DND-41 (cell line): ENCODE measurements around the gene PXT1.
"Not testable (repeated sequence)": the region's sequence is repeated elsewhere in the genome, so short reads cannot be mapped to it uniquely, and the experiment has no call there.

Experiments used
- ATAC-seq: fragments of 200-7000 bp; cut with Tn5 transposase; 3 replicates; pipeline ENCODE4 v1.9.1; 2021; ENCODE audit warnings: low read depth; ENCODE audit not compliant: insufficient read depth
- DNase-seq: peaks from one replicate; pipeline ENCODE4 v3.0.0-alpha.2; 2020
- H2AFZ ChIP-seq: 2 replicates; pipeline ENCODE4 v1.6.0; 2012; ENCODE audit warnings: low read depth, low read length
- H3K27ac ChIP-seq: 2 replicates; pipeline ENCODE4 v1.5.1; 2012; ENCODE audit warnings: low read length, inconsistent platforms
- H3K27me3 ChIP-seq: fragments of 200-600 bp; sonication (generic); 2 replicates; pipeline ENCODE4 v1.6.0; 2012; ENCODE audit warnings: low read length, mild to moderate bottlenecking, inconsistent platforms; ENCODE audit not compliant: insufficient read depth, poor library complexity
- H3K36me3 ChIP-seq: 2 replicates; pipeline ENCODE4 v1.5.1; 2012; ENCODE audit warnings: low read length, inconsistent platforms; ENCODE audit not compliant: insufficient read depth
- H3K4me1 ChIP-seq: 2 replicates; pipeline ENCODE4 v1.5.1; 2012; ENCODE audit warnings: mild to moderate bottlenecking, low read length; ENCODE audit not compliant: insufficient read depth
- H3K4me2 ChIP-seq: 2 replicates; pipeline ENCODE4 v1.6.0; 2012; ENCODE audit warnings: mild to moderate bottlenecking, moderate library complexity, low read length, inconsistent platforms; ENCODE audit not compliant: insufficient read depth
- H3K4me3 ChIP-seq, 2 experiments: fragments of 200-600 bp in 1 of 2; shearing (Covaris generic) in 1 of 2; 2 replicates each; pipeline ENCODE4 v1.5.1; 2012 to 2016; ENCODE audit warnings: inconsistent platforms in 2 of 2, low read length in 2 of 2, mild to moderate bottlenecking in 2 of 2, low read depth in 1 of 2, moderate library complexity in 1 of 2
- H3K79me2 ChIP-seq: 2 replicates; pipeline ENCODE4 v1.6.0; 2012; ENCODE audit warnings: low read length, inconsistent platforms; ENCODE audit not compliant: insufficient read depth
- H3K9ac ChIP-seq: 2 replicates; pipeline ENCODE4 v1.6.0; 2012; ENCODE audit warnings: low read depth, mild to moderate bottlenecking, inconsistent platforms, low read length, moderate library complexity
- H3K9me3 ChIP-seq: 2 replicates; pipeline ENCODE4 v1.5.1; 2012; ENCODE audit warnings: low read length, moderate library complexity, mild to moderate bottlenecking, inconsistent platforms; ENCODE audit not compliant: insufficient read depth, severe bottlenecking
- H4K20me1 ChIP-seq: 2 replicates; pipeline ENCODE4 v1.6.0; 2012; ENCODE audit warnings: low read length; ENCODE audit not compliant: insufficient read depth
- EZH2 ChIP-seq: IDR thresholded peaks from 3 replicates; pipeline ENCODE4 v1.6.1; 2012; ENCODE audit warnings: borderline replicate concordance, low read depth, mild to moderate bottlenecking, moderate library complexity, low read length, inconsistent platforms; ENCODE audit not compliant: severe bottlenecking
- TF ChIP-seq, protein P1 (sequence below): IDR thresholded peaks from 2 replicates; pipeline ENCODE4 v1.5.1; 2012; ENCODE audit warnings: borderline replicate concordance, low read length, moderate library complexity, mild to moderate bottlenecking; ENCODE audit not compliant: poor library complexity, severe bottlenecking; ENCODE audit errors: extremely low read depth

Gene PXT1

GRCh38 chr6:36455486-36456027 lies 12.9 kb upstream of the PXT1 start:
- H3K9me3 ChIP-seq = no peaks in the 10 kb centered on the region
- no peak for TF ChIP-seq EZH2
- TF ChIP-seq, protein P1, sequence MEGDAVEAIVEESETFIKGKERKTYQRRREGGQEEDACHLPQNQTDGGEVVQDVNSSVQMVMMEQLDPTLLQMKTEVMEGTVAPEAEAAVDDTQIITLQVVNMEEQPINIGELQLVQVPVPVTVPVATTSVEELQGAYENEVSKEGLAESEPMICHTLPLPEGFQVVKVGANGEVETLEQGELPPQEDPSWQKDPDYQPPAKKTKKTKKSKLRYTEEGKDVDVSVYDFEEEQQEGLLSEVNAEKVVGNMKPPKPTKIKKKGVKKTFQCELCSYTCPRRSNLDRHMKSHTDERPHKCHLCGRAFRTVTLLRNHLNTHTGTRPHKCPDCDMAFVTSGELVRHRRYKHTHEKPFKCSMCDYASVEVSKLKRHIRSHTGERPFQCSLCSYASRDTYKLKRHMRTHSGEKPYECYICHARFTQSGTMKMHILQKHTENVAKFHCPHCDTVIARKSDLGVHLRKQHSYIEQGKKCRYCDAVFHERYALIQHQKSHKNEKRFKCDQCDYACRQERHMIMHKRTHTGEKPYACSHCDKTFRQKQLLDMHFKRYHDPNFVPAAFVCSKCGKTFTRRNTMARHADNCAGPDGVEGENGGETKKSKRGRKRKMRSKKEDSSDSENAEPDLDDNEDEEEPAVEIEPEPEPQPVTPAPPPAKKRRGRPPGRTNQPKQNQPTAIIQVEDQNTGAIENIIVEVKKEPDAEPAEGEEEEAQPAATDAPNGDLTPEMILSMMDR = no peak
- peaks cover 96% of the 10 kb centered on the region for H3K79me2 ChIP-seq
- no peak for DNase-seq
- no peak overlapping the region for H3K4me3 ChIP-seq
- H3K27me3 ChIP-seq = no peaks in the 10 kb centered on the region
- peaks cover 2% of the 10 kb centered on the region; the same call in 1 of the 2 replicates for H3K4me1 ChIP-seq
- no peak overlapping the region for H3K27ac ChIP-seq
- no peak overlapping the region for H3K9ac ChIP-seq
- no peak overlapping the region for H3K4me2 ChIP-seq
- peaks cover 25% of the 10 kb centered on the region for H3K36me3 ChIP-seq
- ATAC-seq = no peak
- H2AFZ ChIP-seq = no peak overlapping the region
- H4K20me1 ChIP-seq = peaks cover 38% of the 10 kb centered on the region; the same call in 1 of the 2 replicates

- peaks cover 99% of the 10 kb centered on the region for H3K79me2 ChIP-seq
- ATAC-seq, H3K4me2 ChIP-seq, H3K4me3 ChIP-seq, H3K9ac ChIP-seq, H3K27ac ChIP-seq, H2AFZ ChIP-seq, H3K27me3 ChIP-seq, DNase-seq, H3K4me1 ChIP-seq, H3K9me3 ChIP-seq: not testable (repeated sequence)
- H4K20me1 ChIP-seq = peaks cover 39% of the 10 kb centered on the region; the same call in 1 of the 2 replicates
- H3K36me3 ChIP-seq = peaks cover 31% of the 10 kb centered on the region
Observed at GRCh38 chr6:36452897-36453296, 10.2 kb upstream of the PXT1 start.

DNA sequence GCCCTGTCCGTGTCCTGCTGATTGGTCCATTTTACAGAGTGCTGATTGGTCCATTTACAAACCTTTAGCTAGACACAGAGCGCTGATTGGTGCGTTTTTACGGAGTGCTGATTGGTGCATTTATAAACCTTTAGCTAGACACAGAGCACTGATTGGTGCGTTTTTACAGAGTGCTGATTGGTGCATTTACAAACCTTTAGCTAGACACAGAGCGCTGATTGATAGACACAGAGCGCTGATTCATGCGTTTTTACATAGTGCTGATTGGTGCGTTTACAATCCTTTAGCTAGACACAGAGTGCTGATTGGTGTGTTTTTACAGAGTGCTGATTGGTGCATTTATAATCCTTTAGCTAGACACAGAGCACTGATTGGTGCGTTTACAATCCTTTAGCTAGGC lies 6.5 kb upstream of the PXT1 start:
- H3K4me2 ChIP-seq = not testable (repeated sequence)

DNA sequence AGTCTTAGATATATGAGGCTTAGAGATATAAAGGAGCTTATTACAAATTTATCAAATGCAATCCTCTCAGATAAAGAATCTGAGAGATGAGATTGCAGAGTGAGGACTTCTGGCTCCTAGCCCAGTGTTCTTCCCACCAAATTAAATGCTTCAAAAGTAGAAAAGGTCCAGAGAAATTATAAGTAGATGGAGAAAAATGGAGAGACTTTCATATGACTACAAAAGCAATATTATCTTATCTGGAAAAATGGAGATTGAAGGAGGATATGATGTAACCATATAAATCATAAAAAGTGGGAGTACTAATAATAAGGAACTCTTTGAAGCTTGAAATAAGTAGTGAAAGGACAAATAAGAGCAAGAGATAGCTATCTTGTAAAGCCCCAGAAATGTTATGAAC lies 3.0 kb upstream of the PXT1 start:
- TF ChIP-seq, protein P1 = no peak
- no peak for TF ChIP-seq EZH2
- Histone ChIP-seq H4K20me1 (peaks cover 22% of the 10 kb centered on the region; the same call in 1 of the 2 replicates), H3K4me1 (peaks cover 39% of the 10 kb centered on the region), H3K27ac (peak overlapping the region; percentile 41), H3K79me2 (peaks cover 87% of the 10 kb centered on the region), H3K36me3 (peaks cover 12% of the 10 kb centered on the region), H3K9ac (no peak overlapping the region), H3K4me3 (no peak overlapping the region), H3K27me3 (no peaks in the 10 kb centered on the region), H3K9me3 (no peaks in the 10 kb centered on the region), H3K4me2 (peak overlapping the region; percentile 42), H2AFZ (no peak overlapping the region)
- ATAC-seq (no peak), DNase-seq (no peak)

More for the DNA sequence above, 6.5 kb upstream of the PXT1 start:
- H3K27ac ChIP-seq, H3K9me3 ChIP-seq, H3K9ac ChIP-seq, DNase-seq, H3K27me3 ChIP-seq, H3K4me3 ChIP-seq, ATAC-seq, H2AFZ ChIP-seq: not testable (repeated sequence)
- peaks cover 18% of the 10 kb centered on the region for H3K4me1 ChIP-seq
- H4K20me1 ChIP-seq = peaks cover 28% of the 10 kb centered on the region; the same call in 1 of the 2 replicates
- H3K79me2 ChIP-seq = peaks cover 100% of the 10 kb centered on the region
- peaks cover 26% of the 10 kb centered on the region for H3K36me3 ChIP-seq
